Esophagus muscularis mucosa (tissue), 4 donors: ENCODE measurements around the gene HSD17B14.

ENCODE experiments used
- CTCF ChIP-seq, 3 experiments: fragments of 200-600 bp in 2 of 3; fragments of 450-650 bp in 1 of 3; sonication (generic) in 2 of 3; IDR thresholded peaks; one replicate each; pipeline ENCODE4 v1.5.1; 2017 to 2019; ENCODE audit warnings: antibody characterized with exemption in 3 of 3, mild to moderate bottlenecking in 2 of 3, moderate library complexity in 1 of 3
- EP300 ChIP-seq: sonication (generic); formaldehyde crosslinking; IDR thresholded peaks from one replicate; pipeline ENCODE4 v1.6.1; 2017; ENCODE audit warnings: antibody characterized with exemption
- POLR2A ChIP-seq: fragments of 450-650 bp; IDR thresholded peaks from one replicate; pipeline ENCODE4 v1.6.1; 2017; ENCODE audit warnings: antibody characterized with exemption, moderate library complexity, mild to moderate bottlenecking, low read depth
- POLR2AphosphoS5 ChIP-seq, 2 donors: sonication (generic); formaldehyde crosslinking; IDR thresholded peaks; one replicate each; pipeline ENCODE4 v1.6.1; 2017; ENCODE audit warnings: antibody characterized with exemption in 2 of 2

DNA sequence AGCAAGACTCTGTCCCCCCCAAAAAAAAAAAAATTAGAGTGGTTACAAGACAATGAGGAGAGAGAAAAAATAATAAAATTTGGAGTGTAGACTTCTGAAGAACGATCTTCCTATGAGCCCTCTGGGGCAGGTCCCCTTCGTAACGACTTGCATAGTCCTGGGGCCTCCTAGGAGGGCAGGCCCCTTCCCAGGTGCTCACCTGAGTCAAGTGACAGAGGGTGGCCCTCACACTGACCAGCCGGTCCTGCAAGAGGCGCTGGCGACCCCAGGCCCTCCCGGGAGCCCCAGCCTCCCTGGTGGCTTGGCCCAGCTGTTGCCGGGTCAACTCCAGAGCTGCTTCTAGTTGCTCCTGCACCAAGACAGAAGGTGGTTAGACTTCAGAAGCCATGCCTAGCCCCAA is 17.2 kb upstream of the HSD17B14 start:
- TF ChIP-seq CTCF (IDR thresholded peaks at IDR 0.05) (no peak), POLR2A (no peak), POLR2AphosphoS5 (IDR thresholded peaks at IDR 0.05) (no peak), EP300 (no peak)
